K562 (cell line): Measurements from ENCODE around the gene TLCD1. TPM values are rescaled to one million over a fixed set of nuclear protein-coding genes. Genes with fewer than 3 reads are reported as not detected.

Experiments used
- E2F4 ChIP-seq: sonication (generic); formaldehyde crosslinking; IDR thresholded peaks from 2 replicates; pipeline ENCODE4 v1.8.0; 2022; ENCODE audit warnings: mild to moderate bottlenecking, low read depth, missing genetic modification reagents
- EP300 ChIP-seq: IDR thresholded peaks from 2 replicates; pipeline ENCODE4 v1.6.1; 2012; ENCODE audit warnings: low read length, improper control_type of control experiment
- FOS ChIP-seq: IDR thresholded peaks from 3 replicates; pipeline ENCODE4 v1.6.1; 2011; ENCODE audit not compliant: insufficient read length; ENCODE audit errors: extremely low read depth
- GABPB1 ChIP-seq: sonication (generic); formaldehyde crosslinking; IDR thresholded peaks from 2 replicates; pipeline ENCODE4 v1.8.0; 2022; ENCODE audit warnings: mild to moderate bottlenecking, missing genetic modification reagents
- GATAD2A ChIP-seq: fragments of 450-650 bp; IDR thresholded peaks from 2 replicates; pipeline ENCODE4 v1.6.1; 2017
- HDAC2 ChIP-seq: fragments of 450-650 bp; IDR thresholded peaks from 2 replicates; pipeline ENCODE4 v1.6.1; 2016; ENCODE audit warnings: mild to moderate bottlenecking
- MTA2 ChIP-seq: fragments of 450-650 bp; IDR thresholded peaks from 2 replicates; pipeline ENCODE4 v1.6.1; 2016; ENCODE audit warnings: low read depth
- PBX2 ChIP-seq, 2 experiments: IDR thresholded peaks in 1 of 2; conservative IDR thresholded peaks in 1 of 2; 2 replicates each; pipeline ENCODE4 v1.6.1; 2016; ENCODE audit warnings: low read depth in 2 of 2, mild to moderate bottlenecking in 1 of 2, missing compliant biosample characterization in 1 of 2, missing genetic modification characterization in 1 of 2, moderate library complexity in 1 of 2
- PTRF ChIP-seq: fragments of 450-650 bp; IDR thresholded peaks from 2 replicates; pipeline ENCODE4 v1.6.1; 2016; ENCODE audit warnings: mild to moderate bottlenecking, missing genetic modification characterization, missing compliant biosample characterization
- PTTG1 ChIP-seq: fragments of 450-650 bp; IDR thresholded peaks from 2 replicates; pipeline ENCODE4 v1.6.1; 2016; ENCODE audit warnings: low read depth, mild to moderate bottlenecking, missing genetic modification characterization, missing compliant biosample characterization
- SAFB2 ChIP-seq: fragments of 200-400 bp; formaldehyde crosslinking; IDR thresholded peaks from 2 replicates; pipeline ENCODE4 v1.6.1; 2018; ENCODE audit warnings: borderline replicate concordance, low read length, low read depth, moderate library complexity; ENCODE audit not compliant: severe bottlenecking
- SRF ChIP-seq, 2 experiments: fragments of 250-450, 450-650 bp in 1 of 2; sonication (Bioruptor Pico) in 1 of 2; sonication (generic) in 1 of 2; formaldehyde crosslinking; IDR thresholded peaks; 2 replicates each; pipeline versions ENCODE4 v1.5.0 to v1.5.1; 2020 to 2022; ENCODE audit warnings: mild to moderate bottlenecking in 1 of 2, missing genetic modification reagents in 1 of 2
- TAF7 ChIP-seq: fragments of 450-650 bp; IDR thresholded peaks from 2 replicates; pipeline ENCODE4 v1.6.1; 2016; ENCODE audit warnings: missing genetic modification characterization, missing compliant biosample characterization
- TBP ChIP-seq: optimal IDR thresholded peaks from 2 replicates; pipeline ENCODE3; 2011; ENCODE audit warnings: low read depth, low read length, improper control_type of control experiment
- ZFP1 ChIP-seq: fragments of 450-650 bp; formaldehyde crosslinking; IDR thresholded peaks from 2 replicates; pipeline ENCODE4 v1.4.0; 2020; ENCODE audit warnings: mild to moderate bottlenecking, mixed read lengths
- ZNF124 ChIP-seq: sonication (generic); formaldehyde crosslinking; IDR thresholded peaks from 2 replicates; pipeline ENCODE4 v1.8.1; 2022; ENCODE audit warnings: missing genetic modification reagents
- ZNF140 ChIP-seq: fragments of 250-450 bp; sonication (Bioruptor Pico); IDR thresholded peaks from 2 replicates; pipeline ENCODE4 v1.8.0; 2021; ENCODE audit warnings: moderate library complexity, mild to moderate bottlenecking, inconsistent platforms
- ZNF23 ChIP-seq: fragments of 250-450 bp; sonication (Bioruptor Pico); IDR thresholded peaks from 2 replicates; pipeline ENCODE4 v1.4.0; 2020; ENCODE audit warnings: mild to moderate bottlenecking
- polyA plus RNA-seq, 8 experiments: library from polyadenylated mRNA; depleted of rRNA in 4 of 8; stranded (reverse) in 5 of 8; unstranded in 3 of 8; fragments of >200 nt; fragmentation: Nextera tagmentation in 2 of 8; fragmentation: Illumina TruSeq in 1 of 8; extraction: Ambion mirVana in 2 of 8; extraction: Trizol in 1 of 8; gene quantifications; 2 replicates each; pipeline versions ENCODE4 v1.2.1 to v1.2.3, GENCODE V29; 2011 to 2014; ENCODE audit warnings: inconsistent platforms in 1 of 8, missing spikeins in 1 of 8
- total RNA-seq, 7 experiments: library from RNA; depleted of rRNA in 6 of 7; stranded (reverse); fragments of >200 nt in 6 of 7; fragmentation: Illumina TruSeq in 2 of 7; extraction: Trizol in 2 of 7; gene quantifications; 2 replicates each; pipeline versions ENCODE4 v1.2.1 to v1.2.3, GENCODE V29; 2011 to 2021; ENCODE audit warnings: low replicate concordance in 1 of 7
- TF ChIP-seq, protein P1 (sequence below): sonication (generic); formaldehyde crosslinking; IDR thresholded peaks from 2 replicates; pipeline ENCODE4 v1.8.0; 2022; ENCODE audit warnings: mild to moderate bottlenecking, missing genetic modification reagents
- TF ChIP-seq, protein P2 (sequence below), 2 experiments: fragments of 200-800 bp in 1 of 2; sonication (Bioruptor generic) in 1 of 2; sonication (generic) in 1 of 2; formaldehyde crosslinking in 1 of 2; IDR thresholded peaks in 1 of 2; conservative IDR thresholded peaks in 1 of 2; 2 replicates each; pipeline versions ENCODE4 v1.5.0 to v1.6.1; 2016 to 2020; ENCODE audit warnings: missing compliant biosample characterization in 1 of 2, missing genetic modification characterization in 1 of 2, missing genetic modification reagents in 1 of 2

The TLCD1 gene
- total and polyA plus RNA-seq, 9 of the 15 experiments (the other 6 are each of a cell fraction or from before 2014, with no cell fraction given): 6.8 to 37.7 (median 21.7) TPM

DNA sequence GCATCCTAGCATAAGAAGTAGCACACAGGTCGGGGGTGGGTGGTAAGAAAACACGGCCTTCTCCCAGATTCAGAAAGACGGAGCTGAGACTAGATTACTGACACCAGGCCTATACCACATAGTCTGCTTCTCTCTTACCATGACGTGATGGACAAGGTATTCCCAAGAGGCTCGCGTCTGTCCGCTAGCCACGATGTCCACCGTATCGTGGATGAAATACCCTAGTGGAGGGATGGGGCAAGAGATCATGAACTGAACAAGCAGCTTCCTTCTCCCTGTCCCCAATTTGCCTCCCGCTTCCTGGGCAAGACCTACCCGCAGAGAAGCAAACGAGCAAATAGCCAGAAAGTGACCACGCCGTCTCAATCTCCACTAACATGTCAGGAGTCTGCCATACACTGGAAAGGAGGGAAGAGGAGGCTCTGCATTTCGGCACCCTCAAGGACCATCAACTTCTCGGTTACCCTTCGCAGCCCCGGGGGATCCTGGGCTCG is 820 bp downstream of the TLCD1 start (continued):
- TF ChIP-seq, protein P1, sequence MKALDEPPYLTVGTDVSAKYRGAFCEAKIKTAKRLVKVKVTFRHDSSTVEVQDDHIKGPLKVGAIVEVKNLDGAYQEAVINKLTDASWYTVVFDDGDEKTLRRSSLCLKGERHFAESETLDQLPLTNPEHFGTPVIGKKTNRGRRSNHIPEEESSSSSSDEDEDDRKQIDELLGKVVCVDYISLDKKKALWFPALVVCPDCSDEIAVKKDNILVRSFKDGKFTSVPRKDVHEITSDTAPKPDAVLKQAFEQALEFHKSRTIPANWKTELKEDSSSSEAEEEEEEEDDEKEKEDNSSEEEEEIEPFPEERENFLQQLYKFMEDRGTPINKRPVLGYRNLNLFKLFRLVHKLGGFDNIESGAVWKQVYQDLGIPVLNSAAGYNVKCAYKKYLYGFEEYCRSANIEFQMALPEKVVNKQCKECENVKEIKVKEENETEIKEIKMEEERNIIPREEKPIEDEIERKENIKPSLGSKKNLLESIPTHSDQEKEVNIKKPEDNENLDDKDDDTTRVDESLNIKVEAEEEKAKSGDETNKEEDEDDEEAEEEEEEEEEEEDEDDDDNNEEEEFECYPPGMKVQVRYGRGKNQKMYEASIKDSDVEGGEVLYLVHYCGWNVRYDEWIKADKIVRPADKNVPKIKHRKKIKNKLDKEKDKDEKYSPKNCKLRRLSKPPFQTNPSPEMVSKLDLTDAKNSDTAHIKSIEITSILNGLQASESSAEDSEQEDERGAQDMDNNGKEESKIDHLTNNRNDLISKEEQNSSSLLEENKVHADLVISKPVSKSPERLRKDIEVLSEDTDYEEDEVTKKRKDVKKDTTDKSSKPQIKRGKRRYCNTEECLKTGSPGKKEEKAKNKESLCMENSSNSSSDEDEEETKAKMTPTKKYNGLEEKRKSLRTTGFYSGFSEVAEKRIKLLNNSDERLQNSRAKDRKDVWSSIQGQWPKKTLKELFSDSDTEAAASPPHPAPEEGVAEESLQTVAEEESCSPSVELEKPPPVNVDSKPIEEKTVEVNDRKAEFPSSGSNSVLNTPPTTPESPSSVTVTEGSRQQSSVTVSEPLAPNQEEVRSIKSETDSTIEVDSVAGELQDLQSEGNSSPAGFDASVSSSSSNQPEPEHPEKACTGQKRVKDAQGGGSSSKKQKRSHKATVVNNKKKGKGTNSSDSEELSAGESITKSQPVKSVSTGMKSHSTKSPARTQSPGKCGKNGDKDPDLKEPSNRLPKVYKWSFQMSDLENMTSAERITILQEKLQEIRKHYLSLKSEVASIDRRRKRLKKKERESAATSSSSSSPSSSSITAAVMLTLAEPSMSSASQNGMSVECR (CRISPR knock-in tag): no peak
- no peak for TF ChIP-seq E2F4 (CRISPR knock-in tag)
- no peak for TF ChIP-seq SAFB2
- TF ChIP-seq, protein P2, sequence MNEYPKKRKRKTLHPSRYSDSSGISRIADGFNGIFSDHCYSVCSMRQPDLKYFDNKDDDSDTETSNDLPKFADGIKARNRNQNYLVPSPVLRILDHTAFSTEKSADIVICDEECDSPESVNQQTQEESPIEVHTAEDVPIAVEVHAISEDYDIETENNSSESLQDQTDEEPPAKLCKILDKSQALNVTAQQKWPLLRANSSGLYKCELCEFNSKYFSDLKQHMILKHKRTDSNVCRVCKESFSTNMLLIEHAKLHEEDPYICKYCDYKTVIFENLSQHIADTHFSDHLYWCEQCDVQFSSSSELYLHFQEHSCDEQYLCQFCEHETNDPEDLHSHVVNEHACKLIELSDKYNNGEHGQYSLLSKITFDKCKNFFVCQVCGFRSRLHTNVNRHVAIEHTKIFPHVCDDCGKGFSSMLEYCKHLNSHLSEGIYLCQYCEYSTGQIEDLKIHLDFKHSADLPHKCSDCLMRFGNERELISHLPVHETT (CRISPR knock-in tag; conservative IDR thresholded peaks at IDR 0.05 in 1 of 2, IDR thresholded peaks at IDR 0.05 in 1 of 2): no peak
- TF ChIP-seq TBP: no peak
- TF ChIP-seq GATAD2A: no peak
- no peak for TF ChIP-seq ZNF140
- no peak for TF ChIP-seq MTA2
- TF ChIP-seq TAF7 (tag): no peak
- no peak for TF ChIP-seq ZNF23
- TF ChIP-seq SRF (CRISPR knock-in tag; IDR thresholded peaks at IDR 0.05): no peak
- TF ChIP-seq FOS: no peak
- TF ChIP-seq ZFP1 (CRISPR knock-in tag): no peak
- no peak for TF ChIP-seq PTTG1 (tag)
- TF ChIP-seq HDAC2: no peak
- no peak for TF ChIP-seq ZNF124
- no peak for TF ChIP-seq PTRF (tag)
- no peak for TF ChIP-seq PBX2 (CRISPR knock-in tag; IDR thresholded peaks at IDR 0.05; ENCODE audit: low read depth)
- TF ChIP-seq PBX2 (tag; conservative IDR thresholded peaks at IDR 0.05; ENCODE audit: low read depth): no peak
- no peak for TF ChIP-seq GABPB1
- TF ChIP-seq EP300: no peak
